GM21423 (cell line): ENCODE results near the gene SMPD1.

Experiments used
- ATAC-seq: cut with Tn5 transposase; IDR thresholded peaks from one replicate; pipeline ENCODE4 v1.9.1; 2021; ENCODE audit warnings: mild to moderate bottlenecking, moderate library complexity; ENCODE audit not compliant: unreplicated experiment

Gene SMPD1

GRCh38 chr11:6389905-6390717 lies at the start of gene SMPD1:
SMPD1 (plus strand) TSS chr11:6390474; CDS start chr11:6390599, 125 bp downstream.
- ATAC-seq, result peak; percentile 95

DNA sequence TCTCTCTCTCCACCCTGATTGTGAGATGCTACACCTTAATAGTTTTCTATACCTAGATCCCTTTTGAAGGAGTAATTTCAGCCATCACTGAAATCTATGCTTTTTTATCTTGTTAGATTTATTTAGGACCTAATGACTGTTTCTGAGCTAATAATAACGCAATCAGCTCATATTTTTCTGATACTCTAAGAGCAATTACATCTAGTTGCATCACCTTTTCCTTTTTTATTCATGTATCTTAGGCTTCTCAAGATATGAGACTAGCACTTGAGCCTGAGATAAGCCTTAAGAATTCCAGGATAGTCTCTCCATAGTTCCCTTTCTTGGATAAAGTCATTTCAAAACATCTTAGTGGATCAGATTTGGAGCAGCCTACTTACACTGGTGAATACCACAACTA lies 44.9 kb upstream of the SMPD1 start:
- no peak for ATAC-seq

GRCh38 chr11:6350043-6350442 lies 40.2 kb upstream of the SMPD1 start:
- ATAC-seq, result no peak

- ATAC-seq, result no peak
Observed at GRCh38 chr11:6350486-6350885, 39.8 kb upstream of the SMPD1 start.

DNA sequence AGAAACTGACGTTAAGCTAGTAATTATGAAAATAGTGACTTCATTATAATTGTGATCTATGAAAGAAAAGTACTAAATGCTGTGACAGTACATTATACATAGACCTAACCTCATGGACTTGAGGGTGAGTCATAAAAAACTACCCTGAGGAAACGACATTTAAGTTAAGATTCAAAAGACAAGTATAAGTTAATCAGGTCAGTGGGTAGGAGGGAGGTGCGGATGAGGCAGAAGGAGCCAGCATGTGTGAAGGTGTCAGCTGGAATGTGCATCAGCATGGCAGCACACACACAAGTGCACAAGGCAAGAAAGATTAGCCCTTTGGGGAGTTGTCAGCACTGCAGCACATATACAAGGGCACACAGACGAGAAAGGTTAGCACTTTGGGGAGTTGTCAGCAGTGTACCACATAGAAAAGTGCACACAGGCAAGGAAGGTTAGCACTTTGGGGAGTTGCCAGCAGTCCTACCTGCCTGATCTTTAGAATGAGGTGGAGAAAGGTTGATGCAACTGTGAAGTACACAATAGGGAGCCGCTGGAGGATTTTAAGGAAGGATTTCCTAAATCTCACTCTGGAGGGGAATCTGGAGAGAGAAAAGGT lies 38.4 kb upstream of the SMPD1 start:
- ATAC-seq, result no peak

DNA sequence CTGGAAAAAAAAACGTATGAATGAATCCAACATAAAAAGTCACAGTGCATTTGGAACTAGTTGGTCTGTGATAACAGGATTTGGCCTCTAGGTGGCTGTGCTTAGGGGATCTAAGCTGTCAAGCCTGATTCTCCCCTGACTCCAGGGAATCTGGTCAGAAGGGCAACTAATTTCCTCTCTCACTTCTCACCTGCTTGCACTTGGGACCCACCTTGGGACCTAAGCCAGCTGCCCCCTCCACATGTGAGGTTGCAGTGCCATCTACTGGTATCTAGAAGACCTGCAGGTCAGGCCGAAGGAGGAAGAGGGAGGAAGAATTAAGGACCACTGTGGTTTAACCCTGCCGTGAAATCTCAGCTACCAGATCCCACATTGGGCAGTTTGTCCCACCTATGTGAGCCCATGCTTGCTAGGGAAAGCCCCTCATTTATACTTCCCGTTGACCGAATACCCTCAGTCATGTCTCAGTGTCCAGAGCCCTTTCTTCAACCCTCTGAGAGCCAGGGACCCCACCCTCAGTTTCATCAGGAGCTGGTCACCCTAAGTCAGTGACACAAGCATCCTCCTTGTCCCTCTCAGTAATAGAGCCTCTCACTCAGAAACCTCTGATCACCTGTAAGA lies 36.8 kb upstream of the SMPD1 start:
- peak; percentile 80 for ATAC-seq

DNA sequence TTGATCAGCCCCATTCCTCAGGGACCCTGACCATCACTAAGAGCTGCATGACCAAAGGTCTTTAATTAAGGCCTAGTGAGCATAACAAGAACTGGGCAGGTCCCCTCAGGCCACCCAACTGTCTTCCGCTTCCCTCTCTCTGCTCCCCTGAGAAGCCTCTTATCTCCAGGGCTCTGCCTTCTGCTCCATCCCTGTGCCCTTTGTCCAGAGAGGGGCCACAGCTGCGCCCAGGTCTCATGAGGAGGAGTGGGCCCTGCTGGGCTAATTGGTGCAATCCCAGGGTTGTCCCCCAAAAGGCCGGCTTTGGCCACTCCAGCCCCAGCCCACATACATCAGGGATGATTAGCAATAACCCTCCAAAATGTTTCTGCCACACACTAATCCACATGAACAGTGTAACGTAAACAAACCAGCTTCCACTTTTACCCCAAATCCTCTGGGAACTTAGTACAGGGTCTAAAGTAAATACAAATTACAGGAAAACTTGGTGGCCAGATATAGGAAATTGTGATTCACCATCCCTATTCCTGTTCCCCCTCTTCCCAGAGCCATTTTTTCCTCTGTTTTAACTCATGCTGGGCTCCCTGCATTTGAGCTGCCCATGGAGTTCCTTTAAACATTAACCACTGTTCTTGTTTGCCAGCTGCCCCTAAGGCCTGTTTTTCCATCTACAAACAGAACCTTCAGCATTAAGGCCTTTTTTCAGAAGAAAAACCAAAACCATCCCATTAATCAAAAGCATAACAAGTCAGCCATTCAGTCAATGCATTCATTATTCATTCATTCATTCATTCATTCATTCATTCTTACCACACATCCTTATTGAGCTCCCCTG lies 35.4 kb upstream of the SMPD1 start:
- ATAC-seq, result no peak

GRCh38 chr11:6356503-6357055 lies 33.7 kb upstream of the SMPD1 start:
- no peak for ATAC-seq

DNA sequence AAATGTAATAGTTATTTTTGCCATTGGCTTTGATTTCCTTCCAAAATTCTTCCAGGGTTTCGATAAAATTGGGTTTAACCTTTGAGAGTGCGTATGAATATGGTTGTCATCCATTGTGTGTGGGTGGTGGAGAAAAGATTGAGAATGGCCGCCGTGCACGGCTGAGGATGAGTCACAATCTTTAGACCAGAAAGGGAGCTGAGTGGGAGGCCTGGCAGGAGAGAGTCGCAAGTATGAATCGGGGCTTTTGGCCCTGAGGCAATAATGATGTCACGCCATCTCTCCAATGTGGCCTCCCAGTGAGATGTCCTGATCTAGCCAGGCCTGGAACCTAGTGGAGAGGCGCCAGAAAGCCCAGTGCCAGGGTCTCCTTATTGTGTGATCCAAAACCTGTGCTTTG lies 33.1 kb upstream of the SMPD1 start:
- no peak for ATAC-seq

DNA sequence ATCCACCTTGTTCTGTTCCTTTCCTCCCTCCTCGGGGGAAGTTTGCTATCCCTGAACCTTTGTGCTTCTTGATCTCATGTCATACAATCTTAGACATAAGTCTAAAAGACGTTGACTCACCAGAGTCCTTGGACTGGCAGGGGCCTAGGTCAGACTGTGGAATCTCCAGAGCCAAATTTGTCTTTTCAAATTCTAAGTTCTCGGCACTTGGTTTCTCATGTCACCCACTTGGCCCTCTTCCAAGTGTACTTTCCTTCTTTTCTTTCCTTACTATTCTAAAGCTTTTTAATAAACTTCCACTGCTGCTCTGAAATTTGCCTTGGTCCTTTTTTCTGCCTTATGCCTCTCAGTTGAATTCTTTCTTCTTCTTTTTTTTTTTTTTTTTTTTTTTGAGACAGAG lies 30.1 kb upstream of the SMPD1 start:
- no peak for ATAC-seq

- no peak for ATAC-seq
Observed at GRCh38 chr11:6362185-6362872, 27.9 kb upstream of the SMPD1 start.

GRCh38 chr11:6362873-6363678 lies 27.2 kb upstream of the SMPD1 start:
- ATAC-seq, result peak; percentile 84

DNA sequence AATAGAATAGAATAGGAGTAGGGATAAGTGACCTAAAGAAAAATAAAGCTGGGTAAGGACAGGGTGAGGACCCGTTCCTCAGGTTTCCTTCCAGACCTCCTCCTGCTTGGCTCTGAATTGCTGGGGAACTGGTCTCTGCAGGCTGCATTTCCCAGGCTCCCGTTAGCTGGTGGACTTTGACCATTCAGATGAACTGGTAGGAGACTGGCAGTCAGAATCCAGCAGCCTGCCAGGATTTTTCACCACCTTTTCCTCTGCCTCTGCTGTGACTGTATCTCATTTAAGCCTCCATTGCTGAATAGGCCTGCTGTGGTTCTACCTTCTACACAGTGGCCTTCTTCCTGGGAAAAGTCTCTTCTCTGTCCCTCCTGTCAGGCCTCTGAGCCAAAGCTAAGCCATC lies 24.6 kb upstream of the SMPD1 start:
- ATAC-seq, result no peak

- ATAC-seq, result no peak
Observed at GRCh38 chr11:6371825-6372224, 18.4 kb upstream of the SMPD1 start.

DNA sequence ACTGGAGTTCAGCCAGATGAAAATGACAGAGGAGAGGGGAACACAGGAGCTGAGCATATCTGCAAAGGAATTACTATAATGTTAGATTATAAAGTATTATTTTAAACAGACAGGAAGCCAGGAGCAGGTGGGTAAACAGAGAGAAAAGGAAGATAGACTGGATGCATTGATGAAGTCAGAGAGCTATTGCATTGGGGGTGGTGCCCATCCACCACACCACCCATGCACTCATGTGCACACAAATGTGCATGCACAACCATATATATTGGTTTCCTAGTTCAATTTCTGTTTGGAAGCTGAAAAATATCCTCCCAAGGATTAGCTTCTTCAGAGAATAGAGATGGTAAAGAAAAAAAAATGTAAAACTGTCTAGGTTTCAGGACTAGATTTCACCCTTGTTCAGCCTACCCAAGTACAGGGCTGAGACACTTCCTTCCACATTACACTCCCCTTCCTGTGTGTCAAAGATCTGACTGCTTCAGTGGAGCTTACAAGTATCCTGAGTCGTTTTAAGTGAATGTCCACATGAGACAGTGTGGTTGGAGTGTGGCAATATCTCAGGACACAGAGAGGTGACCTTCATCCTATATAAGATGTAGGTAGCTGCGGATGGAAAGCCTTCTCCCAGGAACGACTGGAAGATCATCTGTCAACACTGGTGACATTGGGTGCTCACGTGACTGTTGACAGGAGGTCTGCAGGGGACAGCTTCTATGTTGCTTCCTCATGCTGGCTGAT lies 12.2 kb upstream of the SMPD1 start:
- ATAC-seq, result no peak

- no peak for ATAC-seq
Observed at GRCh38 chr11:6378640-6378989, 11.7 kb upstream of the SMPD1 start.

DNA sequence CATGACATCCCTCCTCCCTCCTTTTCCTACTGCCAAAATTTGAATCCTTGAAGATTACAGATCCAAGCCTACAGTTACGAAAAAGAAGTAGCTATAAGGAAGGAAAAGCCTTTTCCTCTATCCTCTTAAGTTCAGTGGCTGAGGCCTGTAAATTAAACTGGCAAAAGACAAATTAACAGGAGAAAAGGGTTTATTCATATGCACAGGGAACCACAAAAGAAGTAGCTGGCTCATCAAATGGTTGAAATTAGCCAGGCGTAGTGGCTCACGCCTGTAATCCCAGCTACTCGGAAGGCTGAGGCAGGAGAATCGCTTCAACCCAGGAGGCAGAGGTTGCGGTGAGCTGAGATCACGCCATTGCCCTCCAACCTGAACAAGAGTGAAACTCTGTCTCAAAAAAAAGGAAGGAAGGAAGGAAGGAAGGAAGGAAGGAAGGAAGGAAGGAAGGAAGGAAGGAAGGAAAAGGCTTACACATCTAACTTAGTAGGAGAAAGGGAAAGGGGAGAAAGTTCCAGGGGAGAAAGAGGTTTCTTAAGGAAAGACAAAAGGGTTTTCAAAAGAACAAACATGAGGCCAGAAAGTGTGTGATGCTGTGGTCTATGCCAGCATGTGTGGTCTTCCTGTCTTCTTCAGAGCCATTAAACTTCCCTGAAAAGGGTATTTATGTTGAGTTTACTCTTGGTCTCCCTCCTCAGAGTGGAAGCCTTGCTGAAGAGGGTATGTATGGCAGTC lies 5.1 kb upstream of the SMPD1 start:
- no peak for ATAC-seq
